GM23248 (cell line): ENCODE results near the gene NCOA1.

Experiments used
- EZH2 ChIP-seq: fragments of 200-600 bp; sonication (generic); IDR thresholded peaks from 2 replicates; pipeline ENCODE4 v1.6.1; 2018; ENCODE audit warnings: antibody characterized with exemption, mild to moderate bottlenecking; ENCODE audit not compliant: insufficient read depth, poor library complexity, severe bottlenecking
- EZH2phosphoT487 ChIP-seq: fragments of 200-600 bp; sonication (generic); IDR thresholded peaks from 2 replicates; pipeline ENCODE4 v1.6.1; 2018; ENCODE audit warnings: antibody characterized with exemption, moderate library complexity, mild to moderate bottlenecking, low read depth; ENCODE audit not compliant: insufficient read depth

DNA sequence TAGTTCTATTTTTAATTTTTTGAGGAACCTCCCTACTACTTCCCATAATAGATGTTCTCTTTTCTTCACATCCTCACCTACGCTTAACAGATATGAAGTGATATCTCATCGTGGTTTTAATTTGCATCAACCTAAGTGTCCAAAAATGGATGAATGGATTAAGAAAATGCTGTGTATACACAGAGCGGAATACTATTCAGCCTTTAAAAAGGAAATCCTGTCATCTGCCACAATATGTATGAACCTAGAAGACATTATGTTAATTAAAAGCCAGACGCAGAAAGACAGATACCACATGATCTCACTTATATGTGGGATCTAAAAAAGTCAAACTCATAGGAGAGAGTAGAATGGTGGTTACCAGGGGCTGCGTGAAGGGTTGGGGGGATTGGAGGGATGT is 189.1 kb downstream of the NCOA1 start:
- TF ChIP-seq EZH2phosphoT487 (no peak), EZH2 (no peak)
